GM21717 (cell line): ENCODE data around the gene VASN.

Experiments used
- ATAC-seq: cut with Tn5 transposase; IDR thresholded peaks from one replicate; pipeline ENCODE4 v1.9.1; 2021; ENCODE audit warnings: mild to moderate bottlenecking, moderate library complexity; ENCODE audit not compliant: unreplicated experiment

VASN gene

DNA sequence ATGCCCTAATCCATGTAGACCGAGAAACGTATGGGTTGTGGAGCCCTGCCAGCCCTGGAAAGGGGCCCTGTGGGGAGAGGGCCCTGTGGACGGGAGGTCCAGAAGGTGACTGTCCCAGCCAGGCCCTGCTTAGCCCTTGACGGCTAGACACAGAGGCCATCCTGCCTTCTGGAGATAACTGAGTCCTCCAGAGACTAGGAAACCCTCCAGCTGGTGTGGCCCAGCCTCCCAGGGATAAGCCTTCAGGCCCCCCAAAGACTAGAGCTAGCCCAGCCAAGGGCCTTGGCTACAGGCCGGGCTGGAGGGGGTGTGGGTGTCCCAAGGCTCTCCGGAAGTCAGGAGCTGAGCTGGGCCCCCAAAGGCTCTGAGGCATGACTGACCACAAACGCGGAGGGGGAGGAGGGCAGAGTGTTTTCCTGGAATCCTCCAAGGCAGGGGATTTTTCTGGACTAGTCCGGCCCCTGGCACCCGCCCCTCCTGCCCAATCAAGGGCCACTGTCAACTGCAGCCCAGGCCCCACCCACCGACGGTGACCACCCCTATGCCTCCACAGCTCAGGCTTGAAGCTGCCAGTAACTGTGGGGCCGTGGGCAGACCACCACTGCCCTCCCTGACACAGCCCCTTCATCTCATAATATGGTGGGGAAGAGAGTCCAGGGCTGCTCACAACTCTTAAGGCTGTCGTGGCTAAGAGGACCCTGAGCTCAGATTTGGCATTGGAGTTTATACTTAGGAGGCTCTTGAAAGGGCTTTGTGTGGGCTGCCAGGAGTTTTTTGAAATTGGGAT, 885 bp upstream of the VASN start:
- no peak for ATAC-seq

DNA sequence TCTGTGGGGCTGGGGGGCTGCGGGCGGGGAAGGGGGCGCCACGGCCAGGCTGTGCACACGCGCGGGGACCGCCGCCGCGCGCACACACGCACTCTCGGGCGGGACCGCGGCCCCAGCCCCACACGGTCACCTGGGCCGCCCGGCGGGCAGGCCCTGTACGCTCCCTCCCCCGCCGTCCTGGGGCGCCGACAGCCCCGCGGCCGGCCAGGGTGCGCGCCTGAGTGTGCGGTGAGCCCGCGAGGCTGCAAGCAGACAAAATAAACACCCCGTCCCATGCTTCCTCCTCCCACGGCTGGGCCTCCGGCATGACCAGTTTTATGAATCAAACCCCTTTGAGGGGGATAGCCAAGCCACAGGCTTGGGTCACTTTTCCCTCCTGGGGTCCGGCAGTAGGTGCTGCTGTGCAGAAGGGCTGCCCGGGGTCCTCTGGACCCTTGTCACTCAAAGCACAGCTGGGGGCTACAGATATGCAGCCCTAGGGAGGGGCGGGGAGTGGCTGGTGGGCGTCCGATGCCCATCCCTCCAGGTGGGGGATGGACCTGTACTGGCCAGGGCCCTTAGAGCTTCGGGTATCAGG, 441 bp downstream of the VASN start:
- ATAC-seq = no peak

DNA sequence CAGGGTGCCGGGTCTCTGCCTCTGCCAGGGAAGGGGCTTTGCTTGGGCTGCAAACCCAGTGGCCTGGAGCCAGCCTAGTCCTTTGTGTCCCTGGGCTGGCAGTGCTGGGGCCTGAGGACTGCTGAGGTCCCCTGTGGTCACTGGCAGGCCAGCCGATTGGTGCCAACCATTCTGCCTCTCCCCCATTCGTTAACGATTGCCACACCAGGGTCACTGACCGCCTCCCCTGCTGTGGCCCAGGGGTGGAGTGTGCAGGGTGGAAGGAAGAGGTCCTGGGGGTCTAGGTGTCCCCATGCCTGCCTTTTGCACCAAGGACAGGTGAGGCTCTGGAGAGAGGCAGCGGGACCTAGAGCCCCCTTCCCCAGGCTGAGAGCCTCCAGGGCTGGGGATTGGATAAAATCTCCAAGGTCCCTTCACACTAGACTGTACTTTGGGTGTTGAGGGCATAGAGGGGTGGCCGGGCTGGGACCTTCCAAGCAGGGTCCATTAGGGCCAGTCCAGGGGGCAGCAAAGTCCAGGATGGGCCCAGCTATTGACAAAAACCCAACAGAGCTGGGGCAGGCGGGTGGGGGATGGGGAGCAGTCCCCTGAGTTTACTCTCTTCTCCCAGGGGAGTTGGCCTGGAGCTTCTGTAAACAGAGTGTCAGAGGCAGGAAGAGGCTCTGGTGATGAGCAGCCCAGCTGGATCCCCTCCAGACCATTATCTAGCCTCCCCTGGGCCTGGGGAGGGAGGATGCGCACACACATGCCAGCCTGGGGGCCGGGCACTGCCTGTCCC, 1.1 kb downstream of the VASN start:
- ATAC-seq = no peak

DNA sequence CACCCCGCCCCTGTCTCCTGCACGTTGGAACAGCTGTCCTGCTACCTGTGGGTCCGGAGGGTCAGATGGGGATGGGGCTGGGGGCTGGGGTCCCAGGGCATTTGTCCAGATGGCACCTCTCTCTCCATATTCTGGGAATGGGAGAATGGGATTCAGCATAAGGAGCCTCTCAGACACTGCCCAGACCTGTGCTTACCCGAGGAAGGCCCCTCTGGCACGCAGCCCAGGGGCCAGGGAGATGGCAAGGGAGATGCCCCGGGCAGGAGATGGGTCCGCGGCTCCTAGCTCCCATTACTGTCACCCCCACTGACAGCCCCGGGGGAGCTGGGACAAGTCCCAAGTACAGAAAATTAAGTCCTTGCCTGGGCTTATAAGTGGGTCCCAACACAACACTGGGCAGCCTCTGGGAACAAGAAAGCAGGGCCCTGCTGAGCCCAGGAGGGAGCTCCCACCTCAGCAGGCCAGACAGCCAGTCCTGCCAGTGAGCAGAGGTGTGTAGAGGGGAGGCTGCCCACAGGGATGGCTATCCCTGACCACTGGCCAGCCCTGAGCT, 1.8 kb downstream of the VASN start:
- ATAC-seq = no peak

DNA sequence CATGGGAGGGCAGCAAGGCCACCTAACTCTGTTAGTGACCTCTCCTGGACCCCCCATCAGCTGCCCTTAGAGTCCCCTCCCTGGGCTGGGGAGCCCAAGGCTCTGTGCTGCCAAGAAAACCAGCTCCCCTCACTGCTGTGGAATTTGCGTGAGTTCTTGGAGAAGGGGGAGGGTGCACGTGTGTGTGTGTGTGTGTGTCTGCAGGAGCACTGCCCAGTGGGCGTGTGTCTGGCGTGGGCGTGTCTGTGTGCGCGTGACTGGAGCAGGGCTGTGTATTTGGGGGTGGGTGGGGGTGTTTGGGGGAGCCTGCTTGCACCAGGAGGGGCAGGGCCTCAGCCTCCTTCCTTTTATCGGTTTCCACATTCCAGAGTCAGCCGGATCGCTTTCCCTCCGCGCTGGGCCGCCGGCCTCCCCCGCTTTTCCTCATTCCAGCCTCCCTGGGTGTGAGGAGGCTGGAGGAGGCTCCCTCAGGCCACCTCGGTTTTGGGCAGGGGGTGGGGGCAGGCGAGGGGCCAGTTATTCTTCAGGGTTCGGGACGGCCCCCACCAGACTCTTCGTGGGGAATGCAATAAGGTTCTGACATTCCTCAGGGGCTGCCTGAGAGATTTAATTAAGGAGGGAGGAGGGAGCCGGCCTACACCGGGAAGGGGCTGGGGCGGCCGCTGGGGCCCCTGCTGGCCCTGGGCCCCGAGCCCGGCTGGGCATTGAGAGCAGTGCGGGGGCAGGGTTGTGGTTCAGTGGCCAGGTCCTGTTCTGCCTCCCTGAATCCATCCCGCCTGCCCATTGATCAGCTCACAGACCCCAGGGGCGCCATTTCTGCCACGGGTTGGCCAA, 2.5 kb downstream of the VASN start:
- no peak for ATAC-seq

DNA sequence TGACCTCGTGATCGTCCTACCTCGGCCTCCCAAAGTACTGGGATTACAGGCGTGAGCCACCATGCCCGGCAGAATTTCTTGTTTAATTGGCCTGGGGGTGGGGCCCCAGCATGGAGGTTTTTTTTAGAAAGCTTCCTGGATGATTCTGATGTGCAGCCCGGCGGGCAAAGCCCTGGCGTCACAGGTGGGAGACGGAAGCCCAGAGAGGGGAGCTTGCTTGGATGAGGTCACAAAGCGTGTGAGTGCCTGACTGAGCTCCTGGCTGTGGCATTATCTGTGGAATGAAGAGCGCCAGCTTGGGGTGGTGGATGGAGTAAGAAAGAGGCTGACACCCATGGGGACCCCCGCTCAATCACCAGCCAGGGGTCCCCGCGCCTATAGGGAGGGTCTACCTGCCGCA, 4.1 kb downstream of the VASN start:
- ATAC-seq = no peak

DNA sequence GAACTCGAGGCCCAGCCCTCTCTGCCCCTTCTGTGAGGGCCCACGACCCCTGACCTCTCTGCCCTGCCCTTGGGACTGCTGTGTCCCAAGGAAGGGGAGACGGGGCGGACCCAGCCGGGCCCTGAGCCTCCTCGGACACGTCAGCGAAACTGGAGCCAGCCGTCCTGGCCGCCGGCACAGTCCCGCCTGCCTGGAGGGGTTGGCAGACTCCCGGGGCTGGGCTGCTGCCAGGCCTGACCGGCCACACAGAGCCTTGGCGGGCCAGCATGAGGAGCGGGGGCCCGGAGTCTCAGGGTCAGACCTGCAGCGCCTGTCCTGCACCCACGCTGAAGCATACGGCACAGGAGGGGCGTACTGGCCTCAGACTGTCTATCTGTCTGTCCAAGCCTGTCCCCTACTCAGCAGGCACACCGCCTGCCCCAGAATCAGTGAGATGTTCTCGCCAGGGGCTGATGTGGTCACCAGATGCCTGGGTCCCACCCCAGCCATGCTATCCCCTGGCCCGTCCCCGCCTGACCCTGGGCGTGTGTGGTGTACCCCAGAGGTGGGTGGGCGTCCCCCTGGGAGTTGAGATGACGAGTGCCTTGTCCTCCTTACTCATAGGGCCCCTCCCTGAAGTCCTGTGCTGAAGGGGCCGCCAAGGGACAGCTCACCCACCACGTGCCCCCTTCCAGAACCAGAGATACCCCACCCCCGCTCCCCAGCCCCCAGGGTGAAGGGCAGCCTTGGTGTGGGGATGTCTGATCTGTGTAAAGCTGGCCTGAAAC, 4.7 kb downstream of the VASN start:
- no peak for ATAC-seq

DNA sequence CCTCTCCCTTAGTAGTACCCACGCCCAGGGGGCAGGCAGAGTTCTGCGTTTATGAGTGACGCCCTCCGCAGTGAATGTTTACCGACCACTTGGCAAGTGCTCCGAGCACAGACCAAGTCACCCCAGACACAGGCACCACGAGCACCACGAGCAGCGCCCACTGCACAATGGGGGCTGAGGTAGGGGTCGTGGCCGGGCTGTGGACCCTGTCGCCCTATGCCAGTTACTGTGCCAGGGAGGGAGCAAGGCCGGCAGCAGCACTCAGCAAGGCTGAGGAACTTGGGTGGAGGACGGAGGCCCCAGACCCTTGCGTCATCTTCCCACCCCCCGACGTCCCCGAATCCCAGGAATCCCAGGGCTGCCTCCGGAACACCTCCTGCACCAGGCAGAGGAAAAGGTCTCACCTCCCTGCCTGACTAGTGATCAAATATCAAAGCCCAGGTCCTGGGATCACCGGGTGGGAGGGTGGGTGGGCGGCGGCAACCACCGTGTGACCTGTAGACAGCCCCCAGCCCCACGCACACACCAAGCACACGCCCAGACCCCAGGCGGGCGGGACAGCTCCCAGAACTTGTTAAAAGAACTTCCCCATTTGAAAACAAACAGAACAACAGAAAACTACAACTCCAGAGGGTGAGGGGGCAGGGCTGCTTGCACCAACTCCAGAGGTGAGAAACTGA, 5.4 kb downstream of the VASN start:
- no peak for ATAC-seq

DNA sequence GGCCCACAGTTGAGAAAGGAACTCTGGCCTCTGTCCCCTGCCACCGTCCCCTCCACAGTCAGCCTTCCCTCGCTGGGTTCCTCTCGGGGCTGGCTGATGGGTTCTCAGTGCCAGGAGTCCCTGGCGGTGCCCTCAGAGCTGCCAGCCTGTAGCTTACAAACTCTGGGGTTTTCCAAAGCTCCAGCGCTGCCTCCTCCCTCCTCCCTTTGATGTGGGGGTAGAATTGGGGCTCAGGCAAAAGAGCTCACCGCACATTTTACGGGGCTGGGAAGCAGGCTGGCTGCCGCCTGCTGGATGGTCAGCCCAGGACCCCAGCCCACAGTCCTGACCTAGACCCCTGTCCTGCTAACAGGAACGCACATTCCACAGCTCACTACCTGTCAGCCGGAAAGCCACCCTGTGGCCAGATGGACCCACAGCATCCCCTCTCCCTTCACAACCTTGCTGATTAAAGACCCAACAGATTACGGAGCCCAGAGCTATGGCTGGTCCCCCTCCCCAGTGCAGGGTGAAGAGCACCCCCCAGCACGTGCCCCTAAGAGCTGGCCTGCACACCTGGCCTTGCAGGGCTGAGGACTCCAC, 6.0 kb downstream of the VASN start:
- ATAC-seq = no peak

DNA sequence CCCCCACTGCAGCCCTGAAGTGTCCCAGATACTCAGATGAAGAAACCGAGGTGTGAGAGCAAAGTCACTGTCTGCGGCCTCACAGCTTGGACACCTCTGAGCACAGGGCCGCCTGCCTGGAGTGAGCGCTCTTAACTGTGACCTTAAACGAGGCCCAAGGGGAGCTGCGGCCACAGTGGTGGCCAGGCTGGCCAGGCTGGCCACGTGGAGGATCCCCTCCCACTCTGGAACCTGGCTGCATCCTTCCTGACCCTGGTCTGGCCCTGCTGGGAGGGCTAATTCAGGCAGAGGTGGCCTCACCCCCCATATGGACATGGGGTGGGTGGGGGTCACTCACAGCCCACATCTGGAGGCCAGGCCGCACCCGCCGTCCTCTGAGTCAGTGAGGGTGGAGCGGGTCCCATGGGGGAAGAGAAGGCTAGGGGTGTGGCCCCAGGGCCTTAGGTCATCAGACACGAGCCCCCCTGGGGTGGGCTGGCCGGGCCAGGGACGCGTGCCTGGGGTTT, 6.6 kb downstream of the VASN start:
- no peak for ATAC-seq

DNA sequence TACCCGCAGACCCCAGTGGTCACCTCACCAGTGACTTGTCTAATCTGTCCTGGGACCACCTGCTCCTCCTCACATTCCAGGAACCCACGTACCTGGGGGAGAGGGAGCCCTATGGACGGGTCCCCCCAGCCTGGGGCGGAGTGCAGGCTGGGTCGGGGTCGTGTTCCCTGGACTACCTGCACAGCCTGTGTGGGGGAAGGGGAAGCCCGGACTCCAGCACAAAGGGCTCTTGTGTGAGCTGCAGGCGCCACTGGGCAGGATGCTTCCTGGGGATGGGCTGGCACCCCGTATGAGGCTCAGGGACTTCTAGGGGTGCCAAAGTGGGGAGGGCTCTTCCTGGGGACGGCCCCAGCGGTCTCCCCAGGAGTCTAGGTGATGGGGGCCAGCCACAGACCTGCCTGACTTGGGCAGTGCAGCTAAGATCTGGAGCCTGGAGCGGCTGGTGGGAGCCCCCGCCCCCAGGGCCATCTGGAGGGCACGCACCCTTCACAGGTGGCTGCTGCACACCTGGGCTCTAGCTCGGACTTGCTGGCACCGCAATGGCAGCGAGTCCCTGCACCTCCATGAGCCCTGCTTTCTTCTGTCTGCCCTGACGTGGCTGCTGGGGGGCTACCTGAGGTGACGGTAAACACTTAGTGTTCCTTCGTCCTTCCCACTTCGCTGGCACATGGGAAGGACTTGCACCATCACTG, 7.5 kb downstream of the VASN start:
- ATAC-seq = no peak

DNA sequence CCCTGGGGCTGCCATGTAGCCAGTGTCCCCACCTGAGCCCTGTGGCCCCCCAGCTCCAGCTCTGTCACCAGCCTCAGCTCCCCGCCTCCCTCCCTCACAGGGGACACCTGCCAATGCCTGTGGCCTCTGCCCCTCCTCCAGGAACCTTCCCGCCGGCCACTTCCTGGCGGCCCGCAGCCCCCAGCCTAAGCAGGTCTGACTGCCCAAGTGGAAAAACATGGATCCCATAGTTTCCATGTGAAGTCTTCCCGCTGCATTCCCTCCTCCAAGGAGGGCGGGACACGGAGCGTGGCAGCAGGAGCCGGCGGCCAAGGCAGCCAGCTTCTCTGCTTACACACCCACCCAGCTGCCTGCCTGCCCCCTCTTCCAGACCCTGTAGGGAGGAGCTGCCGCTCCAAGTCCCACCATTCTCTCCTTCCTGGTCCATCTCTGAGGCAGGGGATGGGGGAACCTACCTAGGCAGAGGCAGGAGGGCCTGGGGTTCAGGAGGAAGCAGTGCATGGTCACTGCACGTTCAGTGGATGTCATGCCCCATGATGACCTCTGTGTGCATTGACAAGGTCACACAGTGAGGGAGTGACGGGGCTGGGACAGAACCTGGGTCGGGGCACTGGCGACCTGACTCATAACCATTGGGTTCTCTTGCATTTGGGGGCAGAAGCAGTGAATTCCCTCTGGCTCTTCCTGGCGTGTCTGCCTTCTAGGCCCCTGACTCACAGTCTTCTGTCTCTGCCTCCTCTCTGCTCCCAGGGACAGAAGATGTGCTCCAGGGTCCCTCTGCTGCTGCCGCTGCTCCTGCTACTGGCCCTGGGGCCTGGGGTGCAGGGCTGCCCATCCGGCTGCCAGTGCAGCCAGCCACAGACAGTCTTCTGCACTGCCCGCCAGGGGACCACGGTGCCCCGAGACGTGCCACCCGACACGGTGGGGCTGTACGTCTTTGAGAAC, 8.7 kb downstream of the VASN start:
- no peak for ATAC-seq

DNA sequence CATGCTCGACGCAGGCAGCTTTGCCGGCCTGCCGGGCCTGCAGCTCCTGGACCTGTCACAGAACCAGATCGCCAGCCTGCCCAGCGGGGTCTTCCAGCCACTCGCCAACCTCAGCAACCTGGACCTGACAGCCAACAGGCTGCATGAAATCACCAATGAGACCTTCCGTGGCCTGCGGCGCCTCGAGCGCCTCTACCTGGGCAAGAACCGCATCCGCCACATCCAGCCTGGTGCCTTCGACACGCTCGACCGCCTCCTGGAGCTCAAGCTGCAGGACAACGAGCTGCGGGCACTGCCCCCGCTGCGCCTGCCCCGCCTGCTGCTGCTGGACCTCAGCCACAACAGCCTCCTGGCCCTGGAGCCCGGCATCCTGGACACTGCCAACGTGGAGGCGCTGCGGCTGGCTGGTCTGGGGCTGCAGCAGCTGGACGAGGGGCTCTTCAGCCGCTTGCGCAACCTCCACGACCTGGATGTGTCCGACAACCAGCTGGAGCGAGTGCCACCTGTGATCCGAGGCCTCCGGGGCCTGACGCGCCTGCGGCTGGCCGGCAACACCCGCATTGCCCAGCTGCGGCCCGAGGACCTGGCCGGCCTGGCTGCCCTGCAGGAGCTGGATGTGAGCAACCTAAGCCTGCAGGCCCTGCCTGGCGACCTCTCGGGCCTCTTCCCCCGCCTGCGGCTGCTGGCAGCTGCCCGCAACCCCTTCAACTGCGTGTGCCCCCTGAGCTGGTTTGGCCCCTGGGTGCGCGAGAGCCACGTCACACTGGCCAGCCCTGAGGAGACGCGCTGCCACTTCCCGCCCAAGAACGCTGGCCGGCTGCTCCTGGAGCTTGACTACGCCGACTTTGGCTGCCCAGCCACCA, 9.7 kb downstream of the VASN start:
- ATAC-seq = no peak

DNA sequence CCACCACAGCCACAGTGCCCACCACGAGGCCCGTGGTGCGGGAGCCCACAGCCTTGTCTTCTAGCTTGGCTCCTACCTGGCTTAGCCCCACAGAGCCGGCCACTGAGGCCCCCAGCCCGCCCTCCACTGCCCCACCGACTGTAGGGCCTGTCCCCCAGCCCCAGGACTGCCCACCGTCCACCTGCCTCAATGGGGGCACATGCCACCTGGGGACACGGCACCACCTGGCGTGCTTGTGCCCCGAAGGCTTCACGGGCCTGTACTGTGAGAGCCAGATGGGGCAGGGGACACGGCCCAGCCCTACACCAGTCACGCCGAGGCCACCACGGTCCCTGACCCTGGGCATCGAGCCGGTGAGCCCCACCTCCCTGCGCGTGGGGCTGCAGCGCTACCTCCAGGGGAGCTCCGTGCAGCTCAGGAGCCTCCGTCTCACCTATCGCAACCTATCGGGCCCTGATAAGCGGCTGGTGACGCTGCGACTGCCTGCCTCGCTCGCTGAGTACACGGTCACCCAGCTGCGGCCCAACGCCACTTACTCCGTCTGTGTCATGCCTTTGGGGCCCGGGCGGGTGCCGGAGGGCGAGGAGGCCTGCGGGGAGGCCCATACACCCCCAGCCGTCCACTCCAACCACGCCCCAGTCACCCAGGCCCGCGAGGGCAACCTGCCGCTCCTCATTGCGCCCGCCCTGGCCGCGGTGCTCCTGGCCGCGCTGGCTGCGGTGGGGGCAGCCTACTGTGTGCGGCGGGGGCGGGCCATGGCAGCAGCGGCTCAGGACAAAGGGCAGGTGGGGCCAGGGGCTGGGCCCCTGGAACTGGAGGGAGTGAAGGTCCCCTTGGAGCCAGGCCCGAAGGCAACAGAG, 10.5 kb downstream of the VASN start:
- no peak for ATAC-seq

DNA sequence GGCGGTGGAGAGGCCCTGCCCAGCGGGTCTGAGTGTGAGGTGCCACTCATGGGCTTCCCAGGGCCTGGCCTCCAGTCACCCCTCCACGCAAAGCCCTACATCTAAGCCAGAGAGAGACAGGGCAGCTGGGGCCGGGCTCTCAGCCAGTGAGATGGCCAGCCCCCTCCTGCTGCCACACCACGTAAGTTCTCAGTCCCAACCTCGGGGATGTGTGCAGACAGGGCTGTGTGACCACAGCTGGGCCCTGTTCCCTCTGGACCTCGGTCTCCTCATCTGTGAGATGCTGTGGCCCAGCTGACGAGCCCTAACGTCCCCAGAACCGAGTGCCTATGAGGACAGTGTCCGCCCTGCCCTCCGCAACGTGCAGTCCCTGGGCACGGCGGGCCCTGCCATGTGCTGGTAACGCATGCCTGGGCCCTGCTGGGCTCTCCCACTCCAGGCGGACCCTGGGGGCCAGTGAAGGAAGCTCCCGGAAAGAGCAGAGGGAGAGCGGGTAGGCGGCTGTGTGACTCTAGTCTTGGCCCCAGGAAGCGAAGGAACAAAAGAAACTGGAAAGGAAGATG, 11.2 kb downstream of the VASN start:
- no peak for ATAC-seq
